Stimulated activated CD4-positive, alpha-beta T cell treated with anti-CD3 and anti-CD28 coated beads, Interleukin-15, amount 100 ng/mL, for 24 hours (primary cell): ENCODE measurements around the gene TMEM169.
"Not testable (repeated sequence)": the region's sequence is repeated elsewhere in the genome, so short reads cannot be mapped to it uniquely, and the experiment has no call there.

Experiments
- DNase-seq: peaks from one replicate; pipeline ENCODE4 v3.0.0-alpha.2; 2020

TMEM169 gene

GRCh38 chr2:216134958-216135541 is 53.3 kb downstream of the TMEM169 start:
- no peak for DNase-seq

DNA sequence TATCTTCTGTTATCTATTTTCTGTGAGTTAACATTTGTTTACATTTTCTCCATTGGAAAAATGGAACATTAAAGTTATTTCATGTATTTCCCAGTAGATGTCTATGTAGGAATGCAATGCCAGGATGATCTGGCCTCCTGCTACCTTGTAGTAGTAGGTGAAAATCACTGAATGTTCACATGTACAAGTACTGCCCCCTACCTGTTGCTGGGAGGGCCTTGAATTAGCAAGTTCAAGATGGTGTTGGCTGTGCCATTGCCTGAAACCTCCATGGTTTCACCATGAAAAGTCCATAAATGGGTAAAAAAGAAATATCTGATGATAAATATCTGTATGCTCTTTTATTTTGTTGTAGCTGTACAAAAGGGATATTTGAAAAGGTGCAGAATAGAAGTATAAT is 58.2 kb downstream of the TMEM169 start:
- DNase-seq, result peak; percentile 24

DNA sequence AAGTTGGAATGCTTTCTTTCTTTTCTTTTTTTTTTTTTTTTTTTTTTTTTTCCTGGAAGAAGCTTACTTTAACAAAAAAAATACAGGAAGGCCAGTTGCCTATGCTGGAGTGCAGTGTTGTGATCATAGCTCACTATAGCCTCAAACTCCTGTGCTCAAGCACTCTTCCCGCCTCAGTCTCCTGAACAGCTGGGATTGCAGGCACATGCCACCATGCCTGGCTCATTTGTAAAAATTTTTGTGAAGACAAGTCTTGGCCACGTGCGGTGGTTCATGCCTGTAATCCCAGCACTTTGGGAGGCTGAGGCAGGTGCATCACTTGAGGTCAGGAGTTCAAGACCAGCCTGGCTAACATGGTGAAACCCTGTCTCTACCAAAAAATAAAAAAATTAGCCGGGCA is 59.8 kb downstream of the TMEM169 start:
- DNase-seq, result not testable (repeated sequence)

DNA sequence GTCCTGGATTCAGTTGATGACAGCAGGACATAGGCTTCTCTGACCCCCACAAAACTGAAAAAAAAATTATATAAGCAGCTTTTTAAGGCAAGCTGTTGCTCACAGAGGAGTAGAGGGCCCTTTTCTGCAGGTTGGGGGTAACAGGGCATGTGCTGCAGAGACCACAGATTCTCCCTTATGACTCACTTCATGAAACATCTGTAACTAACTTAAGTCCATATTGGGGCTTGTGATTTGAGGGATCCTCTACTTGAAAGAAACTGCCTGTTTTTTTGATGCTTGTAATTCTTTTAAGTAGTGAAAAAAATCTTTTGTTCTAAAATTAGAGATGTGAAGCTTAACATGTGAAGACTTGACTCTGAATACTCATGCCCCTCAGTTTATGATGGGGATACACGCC is 60.8 kb downstream of the TMEM169 start:
- DNase-seq, result peak; percentile 23

GRCh38 chr2:216144372-216144771 is 62.7 kb downstream of the TMEM169 start:
- no peak for DNase-seq

DNA sequence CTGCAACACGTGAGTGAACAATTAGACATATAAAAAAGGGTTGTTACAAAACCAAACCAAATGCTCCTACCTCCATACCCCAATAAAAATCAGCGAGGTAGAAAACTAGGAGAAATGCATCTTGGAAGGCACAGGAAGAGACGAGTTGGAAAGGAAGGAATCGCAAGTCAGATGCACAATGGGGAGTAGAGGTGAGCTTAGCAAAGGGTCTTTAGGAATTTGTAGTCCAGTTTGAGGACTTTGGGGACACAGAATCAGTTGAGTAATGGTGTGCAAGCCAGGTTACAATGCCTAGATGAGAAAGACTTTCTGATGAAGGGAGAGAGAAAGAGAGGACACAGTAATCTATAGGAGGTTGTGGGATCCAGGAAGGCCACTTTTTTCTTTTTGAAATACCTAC is 63.1 kb downstream of the TMEM169 start:
- DNase-seq, result no peak

DNA sequence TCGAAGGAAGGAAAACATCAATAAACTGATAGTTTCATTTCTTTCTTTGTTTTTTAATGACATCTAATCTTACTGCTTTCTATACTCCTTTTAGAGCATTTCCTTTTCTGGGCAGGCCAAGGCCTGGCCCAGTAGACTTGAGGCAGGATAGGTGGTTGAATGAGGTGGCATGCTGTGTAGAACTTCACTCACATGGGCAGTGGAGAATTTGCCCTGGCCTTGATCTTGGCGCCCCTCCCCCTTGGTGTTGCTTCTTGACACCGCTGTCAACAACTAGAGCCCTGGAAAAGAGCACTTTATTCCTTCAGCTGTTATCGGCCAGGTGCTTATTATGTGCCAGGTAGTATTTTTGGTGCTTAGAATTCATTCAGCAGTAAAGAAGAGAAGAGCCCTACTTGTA is 64.9 kb downstream of the TMEM169 start:
- DNase-seq, result no peak

- DNase-seq, result no peak
These were observed 65.7 kb downstream of the TMEM169 start for GRCh38 chr2:216147172-216148131.

GRCh38 chr2:216148983-216149382 is 67.3 kb downstream of the TMEM169 start:
- no peak for DNase-seq

- DNase-seq, result no peak
These were observed 68.0 kb downstream of the TMEM169 start for GRCh38 chr2:216149741-216150140.

DNA sequence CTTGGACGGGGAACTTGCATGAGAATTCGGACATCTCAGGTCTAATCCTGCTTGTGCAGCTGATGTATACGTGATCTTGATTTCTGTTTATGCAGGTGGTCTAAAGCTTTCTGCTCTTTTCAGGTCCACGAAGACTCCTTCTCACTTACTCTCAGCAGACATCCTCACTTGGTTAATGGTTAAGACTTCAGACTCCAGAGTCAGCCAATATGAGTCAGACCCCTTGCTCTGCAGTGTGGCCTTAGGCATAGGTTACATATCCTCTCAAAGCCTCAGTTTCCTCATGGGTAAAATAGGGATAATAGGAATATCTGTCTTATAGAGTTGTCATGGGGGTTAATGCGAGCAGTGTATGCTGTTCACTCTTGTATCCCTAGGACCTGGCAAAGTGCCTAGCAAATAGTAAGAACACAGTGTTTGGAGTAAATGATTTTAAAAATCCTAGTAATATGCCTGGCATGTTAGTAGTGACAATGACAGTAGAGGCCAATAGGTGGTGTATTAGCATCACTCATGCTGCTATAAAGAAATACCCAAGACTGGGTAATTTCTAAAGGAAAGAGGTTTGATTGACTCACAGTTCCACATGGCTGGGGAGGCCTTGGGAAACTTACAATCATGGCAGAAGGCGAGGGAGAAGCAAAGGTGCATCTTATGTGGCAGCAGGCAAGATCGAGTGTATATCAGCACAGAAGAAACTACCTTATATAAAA is 69.8 kb downstream of the TMEM169 start:
- no peak for DNase-seq
